GM10248 (cell line): ENCODE data around the gene ATOSB.

Experiments used
- CTCF ChIA-PET: fragments of 300-600 bp; sonication (Branson Sonifier 250); formaldehyde crosslinking; extraction: SDS; loops from one replicate; lab custom pipeline; 2021; ENCODE audit warnings: antibody characterized with exemption; lab: Yijun Ruan, JAX
- POLR2A ChIA-PET: fragments of 350-650 bp; sonication (Branson Sonifier 250); formaldehyde crosslinking; extraction: SDS; loops from one replicate; lab custom pipeline; 2020; ENCODE audit warnings: antibody characterized with exemption; lab: Yijun Ruan, JAX
- DNase-seq: peaks from one replicate; pipeline ENCODE4 v3.0.0; 2012; ENCODE audit errors: extremely low spot score
- CTCF ChIP-seq: IDR thresholded peaks from 2 replicates; pipeline ENCODE4 v1.5.1; 2012; ENCODE audit warnings: mild to moderate bottlenecking, low read depth; ENCODE audit errors: extremely low read depth, missing control alignments, control extremely low read depth

ATOSB gene

GRCh38 chr9:35059438-35059837 lies 56.2 kb downstream of the ATOSB start:
- POLR2A ChIA-PET = interaction anchor here (0.9 kb wide), 2 partner anchors 8 to 66 kb away, joined by 3 to 4 read pairs; no protein-coding TSS in a partner anchor
- no peak for DNase-seq
- TF ChIP-seq CTCF = no peak
- CTCF ChIA-PET = interaction anchor here (2.2 to 9.8 kb wide), 2 partner anchors 8 to 160 kb away, joined by 6 to 72 read pairs; no protein-coding TSS in a partner anchor

- TF ChIP-seq CTCF = no peak
- CTCF ChIA-PET = no interaction called here
- DNase-seq = no peak
- POLR2A ChIA-PET = interaction anchor here (0.5 kb wide), 1 partner anchor 10 kb away, joined by 8 read pairs; no protein-coding TSS in a partner anchor
These were observed 58.4 kb downstream of the ATOSB start for GRCh38 chr9:35057271-35057620.

- POLR2A ChIA-PET = no interaction called here
- CTCF ChIA-PET = no interaction called here
- no peak for DNase-seq
- no peak for TF ChIP-seq CTCF
These were observed 58.9 kb downstream of the ATOSB start for GRCh38 chr9:35056571-35057270.

- no peak for DNase-seq
- ChIA-PET CTCF (interaction anchor here (1.4 to 1.5 kb wide), 2 partner anchors 12 to 155 kb away, joined by 3 read pairs; no protein-coding TSS in a partner anchor), POLR2A (no interaction called here)
- TF ChIP-seq CTCF = no peak
These were observed 60.6 kb downstream of the ATOSB start for GRCh38 chr9:35054871-35055644.

- ChIA-PET POLR2A (no interaction called here), CTCF (interaction anchor here (1.1 to 1.5 kb wide), 3 partner anchors 10 to 155 kb away, joined by 3 read pairs; no protein-coding TSS in a partner anchor)
- DNase-seq = no peak
- TF ChIP-seq CTCF = no peak
These were observed 61.4 kb downstream of the ATOSB start for GRCh38 chr9:35054185-35054835.
